Epithelial cell of prostate (primary cell): ENCODE data around the gene NR6A1.
"Not testable (repeated sequence)": the region's sequence is repeated elsewhere in the genome, so short reads cannot be mapped to it uniquely, and the experiment has no call there.

Source experiments
- DNase-seq: peaks from one replicate; pipeline ENCODE4 v3.0.0-alpha.2; 2011; ENCODE audit warnings: low read depth, low spot score
- H3K27ac ChIP-seq: fragments of 450-650 bp; 2 replicates; pipeline ENCODE4 v1.5.1; 2017; ENCODE audit warnings: mild to moderate bottlenecking

The NR6A1 gene

DNA sequence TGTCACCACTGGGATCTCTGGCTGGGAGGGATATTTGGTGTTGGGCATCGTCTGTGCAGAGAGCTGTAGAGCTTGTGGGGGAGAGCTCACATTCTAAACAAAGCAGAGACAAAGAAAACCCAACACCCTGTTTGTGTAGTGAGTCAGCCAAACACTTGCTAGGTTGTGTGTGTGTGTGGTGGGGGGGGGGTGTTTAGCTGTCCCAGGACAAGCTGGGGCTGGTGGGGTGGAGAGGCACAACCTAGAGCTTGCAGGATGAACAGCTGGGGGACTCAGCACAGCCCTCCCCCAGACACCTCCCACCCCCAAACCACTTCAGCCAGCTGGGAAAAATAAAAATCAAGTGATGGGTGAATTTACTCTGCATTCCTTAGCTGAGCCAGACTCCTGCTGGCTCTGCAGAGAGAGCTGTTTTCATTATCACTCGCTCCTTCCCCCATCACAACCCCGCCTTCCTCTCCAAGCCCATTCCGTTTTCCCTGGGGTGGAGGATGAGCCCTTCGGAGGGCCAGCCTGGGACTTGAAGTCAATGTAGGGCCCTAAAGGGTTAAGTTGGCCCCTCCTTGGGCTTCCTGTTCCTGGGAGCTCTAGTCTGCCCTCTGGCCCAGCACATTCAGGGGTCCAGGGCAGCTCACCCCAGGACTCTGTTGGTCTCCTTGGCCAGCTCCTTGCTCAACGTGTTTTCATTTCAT, 8.4 kb upstream of the NR6A1 start:
- DNase-seq = peak; percentile 78
- no peak overlapping the region for H3K27ac ChIP-seq

GRCh38 chr9:124778575-124779367, 7.7 kb upstream of the NR6A1 start:
- H3K27ac ChIP-seq = no peak overlapping the region
- no peak for DNase-seq

GRCh38 chr9:124776954-124777648, 6.0 kb upstream of the NR6A1 start, which contains the start of gene OLFML2A:
OLFML2A (plus strand) TSS chr9:124777133; CDS start chr9:124777271, 138 bp downstream.
- DNase-seq = no peak
- H3K27ac ChIP-seq = no peak within 1 kb of the TSS

GRCh38 chr9:124776618-124776953, 5.5 kb upstream of the NR6A1 start:
- no peak overlapping the region for H3K27ac ChIP-seq
- no peak for DNase-seq

- H3K27ac ChIP-seq = no peak overlapping the region
- DNase-seq = no peak
Measured at GRCh38 chr9:124774129-124774978, 3.2 kb upstream of the NR6A1 start.

DNA sequence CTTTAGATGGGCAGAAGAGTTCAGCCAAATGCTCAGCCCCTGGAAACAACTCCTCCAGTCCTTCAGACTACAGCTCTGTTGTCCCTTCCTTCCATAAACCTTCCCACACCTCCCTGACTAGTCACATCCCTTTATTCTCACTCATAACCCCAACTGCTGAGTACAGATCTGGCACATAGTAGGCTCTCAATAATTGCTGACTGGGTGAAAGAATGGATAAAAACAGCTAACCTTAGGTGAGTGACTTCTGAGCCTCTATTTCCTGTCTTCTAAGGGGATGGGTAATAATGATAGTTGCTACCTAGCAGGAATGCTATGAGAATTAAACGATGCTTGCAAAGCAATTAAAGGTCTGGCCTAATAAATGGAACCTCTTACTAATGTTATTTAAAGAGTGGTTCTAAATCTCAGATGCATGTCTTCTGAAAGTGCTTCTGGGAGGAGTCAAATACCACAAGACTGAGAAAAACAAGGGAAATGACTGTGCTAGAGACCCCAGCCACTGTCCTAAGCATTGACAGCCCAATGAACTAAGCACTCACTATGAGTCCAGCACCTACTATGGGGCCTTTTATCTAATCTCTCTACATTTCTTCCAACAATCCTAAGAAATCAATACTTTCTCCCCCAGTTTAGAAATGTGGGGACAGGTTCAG, 2.5 kb upstream of the NR6A1 start:
- DNase-seq = no peak

DNA sequence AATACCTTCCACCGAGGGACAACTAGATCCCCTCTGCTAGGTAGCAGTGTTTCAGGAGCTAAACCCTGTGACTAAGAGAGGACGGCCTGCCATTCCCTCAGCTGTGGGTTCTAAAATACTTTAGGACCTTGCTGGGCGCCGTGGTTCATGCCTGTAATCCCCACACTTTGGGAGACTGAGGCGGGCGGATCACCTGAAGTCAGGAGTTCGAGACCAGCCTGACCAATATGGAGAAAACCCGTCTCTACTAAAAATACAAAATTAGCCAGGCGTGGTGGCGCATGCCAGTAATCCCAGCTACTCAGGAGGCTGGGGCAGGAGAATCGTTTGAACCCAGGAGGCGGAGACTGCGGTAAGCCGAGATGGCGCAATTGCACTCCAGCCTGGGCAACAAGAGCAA, 1.8 kb upstream of the NR6A1 start:
- not testable (repeated sequence) for DNase-seq, H3K27ac ChIP-seq

More for the DNA sequence above, 2.5 kb upstream of the NR6A1 start:
- no peak overlapping the region for H3K27ac ChIP-seq

GRCh38 chr9:124771867-124772679, 962 bp upstream of the NR6A1 start:
- peak overlapping the region; percentile 54 for H3K27ac ChIP-seq
- DNase-seq = no peak

DNA sequence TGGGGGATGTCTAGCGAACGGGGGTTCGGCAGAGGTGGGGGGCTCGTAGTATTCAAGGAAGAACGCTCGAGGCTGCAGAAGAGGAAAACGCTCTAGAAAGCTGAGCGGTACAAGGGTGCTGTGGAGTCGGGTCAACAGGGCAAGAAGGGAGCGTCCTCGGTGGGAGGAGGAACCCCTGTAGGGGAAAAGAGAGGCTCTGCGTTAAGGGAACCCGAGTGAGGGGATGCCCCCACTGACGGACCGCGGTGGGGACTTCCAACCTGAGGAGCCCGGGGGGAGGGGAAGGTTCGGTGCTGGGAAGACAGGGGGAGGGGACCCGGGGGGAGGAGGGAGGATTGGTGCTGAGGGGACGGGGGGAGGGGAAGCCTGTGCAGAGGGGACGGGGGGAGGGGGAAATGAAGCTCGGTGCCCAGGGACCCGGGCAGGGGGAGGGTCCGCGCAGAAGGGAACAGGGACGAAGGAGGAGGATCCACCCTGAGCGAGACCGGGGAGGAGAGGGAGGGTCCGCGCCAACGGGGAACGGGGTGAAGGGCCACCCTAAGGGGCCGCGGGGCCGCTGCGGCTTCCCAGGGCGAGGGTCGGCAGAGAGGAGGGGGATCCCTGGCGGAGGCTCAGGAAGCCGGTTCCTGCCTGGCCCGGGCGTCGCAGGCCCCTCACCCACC, 621 bp downstream of the NR6A1 start:
- DNase-seq = no peak
- H3K27ac ChIP-seq = peak overlapping the region; percentile 54

DNA sequence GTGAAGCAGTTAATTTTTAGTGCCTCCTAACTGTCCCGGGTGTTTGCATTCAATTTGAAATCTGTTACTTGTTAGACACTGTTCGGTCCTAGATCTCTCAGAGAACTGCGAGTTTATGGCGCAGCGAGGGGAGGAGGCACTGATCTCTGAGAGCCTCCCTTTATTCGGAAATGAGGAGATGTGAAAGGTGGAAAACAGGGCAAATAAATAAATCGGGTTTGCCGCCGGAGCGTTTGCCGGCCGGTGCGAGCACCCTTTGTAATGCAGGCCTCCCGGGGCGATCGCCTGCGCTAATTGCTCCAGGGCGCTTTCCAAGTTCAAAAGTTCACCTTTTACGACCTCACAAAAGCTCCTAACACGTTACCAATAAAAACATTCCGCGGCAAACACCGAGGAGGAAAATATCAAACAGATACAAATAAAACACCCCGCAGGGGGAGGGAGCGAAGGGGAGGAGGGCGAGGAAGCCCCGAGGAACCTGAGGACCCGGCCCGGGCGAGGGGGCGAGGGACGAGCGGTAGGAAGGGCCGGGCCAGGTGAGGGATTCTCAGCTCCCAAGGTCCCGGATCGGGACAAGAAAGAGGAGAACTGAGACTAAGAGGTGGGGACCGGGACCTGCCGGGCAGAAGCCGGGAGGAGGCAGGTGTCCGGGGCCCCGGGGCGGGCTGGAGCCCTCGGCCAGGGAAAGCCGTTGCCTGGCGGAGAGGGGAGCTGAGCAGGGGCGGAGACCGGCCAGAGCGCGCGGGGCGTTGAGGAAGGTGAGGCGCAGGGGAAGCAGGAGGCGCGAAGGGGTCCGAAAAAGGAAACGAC, 1.4 kb downstream of the NR6A1 start:
- DNase-seq = no peak

DNA sequence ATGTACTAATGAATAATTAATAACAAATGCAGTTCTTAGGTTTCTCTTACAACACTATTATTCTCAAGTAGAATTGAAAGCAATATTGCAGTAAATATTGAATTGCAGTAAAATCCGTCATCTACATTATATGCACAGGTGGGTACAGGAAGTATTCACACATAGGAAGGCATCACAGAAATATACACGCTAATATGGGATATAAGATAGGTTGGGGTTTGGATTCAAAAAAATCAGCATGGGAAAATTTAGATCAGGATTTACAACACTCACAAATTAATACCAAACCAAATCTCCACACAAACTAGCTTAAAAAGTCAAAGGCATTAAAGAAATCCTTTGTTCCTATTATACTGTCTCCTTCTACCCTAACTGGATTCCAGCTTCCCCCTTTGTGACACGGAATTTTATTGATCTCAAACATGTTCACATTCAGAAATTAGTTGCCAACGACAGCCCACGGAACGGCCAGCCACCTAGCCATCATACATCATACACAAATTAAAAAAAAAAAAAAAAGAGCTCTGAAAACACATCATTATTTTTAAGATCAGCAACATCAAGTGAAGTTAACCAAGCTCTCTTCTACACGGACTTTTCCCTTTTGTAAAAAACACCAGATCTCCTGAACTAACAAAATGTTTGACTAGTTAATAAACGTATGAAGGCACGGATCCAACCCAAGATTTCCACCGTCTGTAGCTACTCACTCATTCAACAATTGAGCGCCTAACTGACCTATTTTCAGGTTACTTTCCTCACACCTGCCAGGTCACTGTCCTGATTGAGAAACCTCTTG, 2.2 kb downstream of the NR6A1 start:
- DNase-seq = no peak
- peak overlapping the region; percentile 8 for H3K27ac ChIP-seq

More for the DNA sequence above, 1.4 kb downstream of the NR6A1 start:
- H3K27ac ChIP-seq = peak overlapping the region; percentile 8

- no peak for DNase-seq
- H3K27ac ChIP-seq = no peak overlapping the region
Measured at GRCh38 chr9:124768334-124768733, 2.8 kb downstream of the NR6A1 start.

DNA sequence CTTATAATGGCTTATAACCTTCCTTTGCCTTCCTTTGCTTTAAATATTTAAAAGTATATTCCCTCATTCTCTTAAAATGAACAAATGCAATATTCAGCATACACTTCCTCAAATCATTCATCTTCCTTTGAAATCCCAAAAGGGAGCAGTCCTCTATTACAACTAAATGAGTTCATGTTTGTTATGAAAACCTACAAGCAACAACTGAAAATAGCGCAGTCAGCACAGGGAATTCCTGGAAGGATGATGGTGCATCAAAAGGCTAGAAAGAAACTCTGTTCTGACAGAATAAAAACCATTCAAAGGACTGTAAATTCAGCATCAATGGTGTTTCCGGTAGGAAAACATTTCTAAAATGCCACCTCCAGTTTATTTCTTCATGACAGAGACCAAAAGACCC, 3.3 kb downstream of the NR6A1 start:
- no peak overlapping the region for H3K27ac ChIP-seq
- DNase-seq = no peak

GRCh38 chr9:124766815-124767554, 4.1 kb downstream of the NR6A1 start:
- no peak for DNase-seq
- H3K27ac ChIP-seq = no peak overlapping the region

DNA sequence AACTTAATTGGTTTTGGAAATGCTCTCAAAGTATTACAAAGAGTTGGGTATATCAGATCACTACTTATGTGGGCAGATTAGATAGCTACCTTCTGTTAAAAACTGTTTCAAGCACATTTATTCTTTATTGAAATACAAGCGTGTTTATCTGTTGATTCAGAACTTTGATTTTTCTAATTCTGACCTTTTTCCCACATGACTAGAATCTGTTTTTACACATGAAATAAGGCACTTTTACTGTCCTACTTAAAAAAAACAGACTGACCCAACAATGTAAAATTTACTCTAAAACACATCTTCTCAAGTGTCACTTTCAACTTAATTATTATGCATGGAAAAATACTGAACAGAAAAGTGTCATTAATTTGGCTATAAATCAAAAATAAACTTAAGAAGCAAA, 4.8 kb downstream of the NR6A1 start:
- no peak for DNase-seq
- no peak overlapping the region for H3K27ac ChIP-seq

GRCh38 chr9:124765439-124765835, 5.7 kb downstream of the NR6A1 start:
- no peak for DNase-seq
- H3K27ac ChIP-seq = no peak overlapping the region
